ENCODE results near the gene OR10H4. TPM values are rescaled to one million over a fixed set of nuclear protein-coding genes. Genes with fewer than 3 reads are reported as not detected.
"Not testable (repeated sequence)": the region's sequence is repeated elsewhere in the genome, so short reads cannot be mapped to it uniquely, and the experiment has no call there.

Gene OR10H4
- total RNA-seq: not detected

- no peak for DNase-seq (ENCODE audit: low spot score)
Measured at GRCh38 chr19:15948223-15949058, at the start of gene OR10H4. OR10H4 (plus strand) TSS chr19:15949008; CDS start chr19:15949008, 0 bp downstream.

- DNase-seq (ENCODE audit: low spot score): not testable (repeated sequence)
Measured at GRCh38 chr19:15899561-15899960, 49.2 kb upstream of the OR10H4 start.

GRCh38 chr19:15900032-15900431 lies 48.8 kb upstream of the OR10H4 start:
- not testable (repeated sequence) for DNase-seq (ENCODE audit: low spot score)

- DNase-seq (ENCODE audit: low spot score): no peak
Measured at GRCh38 chr19:15900504-15900903, 48.3 kb upstream of the OR10H4 start.

- peak; percentile 76 for DNase-seq (ENCODE audit: low spot score)
Measured at GRCh38 chr19:15902254-15902653, 46.6 kb upstream of the OR10H4 start.

GRCh38 chr19:15902898-15903297 lies 45.9 kb upstream of the OR10H4 start:
- DNase-seq (ENCODE audit: low spot score): not testable (repeated sequence)

- no peak for DNase-seq (ENCODE audit: low spot score)
Measured at GRCh38 chr19:15905026-15905425, 43.8 kb upstream of the OR10H4 start.

- DNase-seq (ENCODE audit: low spot score): no peak
Measured at GRCh38 chr19:15911599-15912235, 37.1 kb upstream of the OR10H4 start.

GRCh38 chr19:15913384-15913783 lies 35.4 kb upstream of the OR10H4 start:
- DNase-seq (ENCODE audit: low spot score): no peak

GRCh38 chr19:15913830-15914229 lies 35.0 kb upstream of the OR10H4 start:
- no peak for DNase-seq (ENCODE audit: low spot score)

GRCh38 chr19:15915109-15915508 lies 33.7 kb upstream of the OR10H4 start:
- DNase-seq (ENCODE audit: low spot score): no peak

- no peak for DNase-seq (ENCODE audit: low spot score)
Measured at GRCh38 chr19:15919243-15919642, 29.6 kb upstream of the OR10H4 start.

GRCh38 chr19:15922021-15922420 lies 26.8 kb upstream of the OR10H4 start:
- DNase-seq (ENCODE audit: low spot score): no peak

GRCh38 chr19:15923702-15924101 lies 25.1 kb upstream of the OR10H4 start:
- DNase-seq (ENCODE audit: low spot score): peak; percentile 87

GRCh38 chr19:15926484-15926883 lies 22.3 kb upstream of the OR10H4 start:
- DNase-seq (ENCODE audit: low spot score): no peak

GRCh38 chr19:15928321-15928720 lies 20.5 kb upstream of the OR10H4 start:
- DNase-seq (ENCODE audit: low spot score): no peak

GRCh38 chr19:15933761-15934331 lies 15.0 kb upstream of the OR10H4 start:
- DNase-seq (ENCODE audit: low spot score): not testable (repeated sequence)

GRCh38 chr19:15934332-15935078 lies 14.3 kb upstream of the OR10H4 start, which contains the start of gene CYP4F11:
CYP4F11 (minus strand) TSS chr19:15934529; CDS start chr19:15934408, 121 bp downstream.
- peak; percentile 92 for DNase-seq (ENCODE audit: low spot score)

- DNase-seq (ENCODE audit: low spot score): no peak
Measured at GRCh38 chr19:15935167-15935702, 13.6 kb upstream of the OR10H4 start.

- DNase-seq (ENCODE audit: low spot score): no peak
Measured at GRCh38 chr19:15936173-15936572, 12.6 kb upstream of the OR10H4 start.

GRCh38 chr19:15936950-15937349 lies 11.9 kb upstream of the OR10H4 start:
- DNase-seq (ENCODE audit: low spot score): no peak

GRCh38 chr19:15937771-15938170 lies 11.0 kb upstream of the OR10H4 start:
- DNase-seq (ENCODE audit: low spot score): no peak
